Posterior cingulate gyrus (tissue), 11 donors: Measurements from ENCODE around the gene YAF2.
"Not testable (repeated sequence)": the region's sequence is repeated elsewhere in the genome, so short reads cannot be mapped to it uniquely, and the experiment has no call there.

ENCODE experiments used
- DNase-seq, 10 donors: peaks; one replicate each; pipeline versions ENCODE4 v3.0.0 to v3.0.0-alpha.2; 2020 to 2021; ENCODE audit warnings: mixed read lengths in 3 of 10
- intact Hi-C: fragments of 100-400 bp; cut with DNase I; formaldehyde crosslinking; loops from one replicate; pipeline ENCODE4 v1.15.1; 2023

YAF2 gene

DNA sequence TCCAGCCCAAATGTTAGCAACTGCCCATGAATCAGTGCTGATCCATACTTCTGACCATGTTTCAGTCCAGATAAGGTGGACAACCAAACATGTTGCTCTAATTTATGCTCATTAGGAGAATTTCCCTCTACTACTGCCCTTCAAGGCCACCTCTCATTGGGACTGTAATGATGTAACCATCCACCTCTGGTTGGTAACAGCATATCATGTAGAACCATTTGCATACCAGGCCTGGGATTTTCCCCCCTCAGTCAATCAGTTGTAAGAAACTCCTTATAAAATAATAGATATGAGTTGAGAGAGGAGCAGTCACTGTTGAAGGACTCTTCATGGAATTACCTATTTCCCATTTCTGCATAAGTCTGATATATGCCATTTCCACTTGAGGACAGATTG, 17.8 kb upstream of the YAF2 start:
- no peak for DNase-seq
- intact Hi-C loops: no loop called here

DNA sequence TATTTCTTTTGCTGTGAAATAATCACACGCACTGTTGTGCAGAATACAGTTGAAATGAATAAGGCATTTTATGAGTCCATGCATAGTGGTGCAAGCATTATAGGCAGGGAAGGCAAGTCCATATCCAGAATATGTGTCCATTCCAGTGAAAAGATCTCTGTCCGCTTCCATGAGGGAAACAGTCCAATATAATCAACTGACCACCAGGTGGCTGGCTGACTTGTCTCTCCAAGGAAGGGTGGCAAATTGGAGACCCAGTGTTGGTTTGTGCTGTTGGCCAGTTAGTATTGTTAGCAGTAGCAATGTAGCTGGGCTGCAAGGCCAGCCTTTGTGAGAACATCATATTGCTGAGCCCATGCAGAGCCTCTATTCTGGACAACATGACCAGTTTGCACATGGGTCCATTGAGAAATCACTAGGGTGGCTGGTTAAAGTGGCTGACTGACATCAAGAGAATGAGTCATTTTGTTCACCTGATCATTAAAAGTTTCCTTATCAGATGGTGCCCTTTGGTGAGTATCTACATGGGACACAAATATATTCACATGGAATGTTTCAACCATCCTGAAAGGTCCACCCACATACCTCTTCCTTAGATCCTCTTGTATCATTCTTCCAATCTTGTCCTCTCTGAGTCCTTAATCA, 17.3 kb upstream of the YAF2 start:
- DNase-seq: no peak

GRCh38 chr12:42252645-42253044, 14.6 kb upstream of the YAF2 start:
- DNase-seq, intact Hi-C loops: not testable (repeated sequence)

More for the DNA sequence above, 17.3 kb upstream of the YAF2 start:
- intact Hi-C loops: no loop called here

GRCh38 chr12:42249033-42249432, 11.0 kb upstream of the YAF2 start:
- DNase-seq, intact Hi-C loops: not testable (repeated sequence)

- intact Hi-C loops: no loop called here
- DNase-seq: no peak
Observed at GRCh38 chr12:42240131-42240750, 2.2 kb upstream of the YAF2 start.

- DNase-seq: no peak
- intact Hi-C loops: loop anchor here (1.0 to 5.0 kb wide), 2 partner anchors 89 to 94 kb away; partner anchors contain the start of genes GXYLT1, PPHLN1 and ZCRB1
Observed at GRCh38 chr12:42237853-42238239, 202 bp downstream of the YAF2 start.

DNA sequence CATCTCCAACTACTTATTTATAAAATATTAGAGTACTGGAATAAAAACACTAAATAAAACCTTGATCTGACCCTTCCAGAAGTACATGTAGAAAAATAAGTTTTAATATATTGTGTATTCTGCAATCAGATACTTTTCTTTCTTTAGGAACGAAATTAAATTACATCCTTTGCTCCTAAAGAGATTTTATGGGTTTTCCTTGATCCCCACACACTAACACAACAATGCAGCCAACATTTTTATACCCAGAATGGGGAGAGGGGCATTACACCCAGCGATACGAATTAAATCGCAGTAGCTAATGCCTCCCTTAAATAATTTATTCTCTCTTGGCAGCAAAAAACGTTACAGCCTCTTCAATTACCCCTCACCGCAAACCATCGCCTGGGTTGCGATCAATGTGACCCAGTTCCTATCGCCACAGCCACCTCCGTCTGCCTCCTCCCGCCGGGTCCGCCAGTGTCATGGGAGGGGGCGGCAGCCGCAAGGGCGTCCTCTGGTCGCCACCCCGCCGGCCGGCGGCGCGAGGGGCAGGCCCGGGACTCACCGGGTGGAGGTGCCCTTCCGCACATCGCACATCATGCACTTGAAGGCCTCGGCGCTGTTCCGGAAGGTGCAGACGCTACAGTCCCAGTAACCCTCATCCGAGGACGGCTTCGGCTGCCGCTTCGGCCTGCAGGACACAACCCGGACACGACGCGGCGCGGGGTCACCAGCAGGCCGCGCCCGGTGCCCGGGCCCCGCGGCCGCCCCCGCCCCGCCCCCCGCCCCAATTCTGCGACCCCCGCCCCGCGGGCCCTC, 796 bp downstream of the YAF2 start:
- intact Hi-C loops: loop anchor here (5.0 kb wide), 1 partner anchor 90 kb away; the partner anchor contains the start of genes PPHLN1 and ZCRB1
- DNase-seq: peak; percentile 40 to 92 (median 59)

- intact Hi-C loops: loop anchor here (5.0 kb wide), 1 partner anchor 91 kb away; the partner anchor contains the start of genes PPHLN1 and ZCRB1
- no peak for DNase-seq
Observed at GRCh38 chr12:42236017-42236416, 2.0 kb downstream of the YAF2 start.

DNA sequence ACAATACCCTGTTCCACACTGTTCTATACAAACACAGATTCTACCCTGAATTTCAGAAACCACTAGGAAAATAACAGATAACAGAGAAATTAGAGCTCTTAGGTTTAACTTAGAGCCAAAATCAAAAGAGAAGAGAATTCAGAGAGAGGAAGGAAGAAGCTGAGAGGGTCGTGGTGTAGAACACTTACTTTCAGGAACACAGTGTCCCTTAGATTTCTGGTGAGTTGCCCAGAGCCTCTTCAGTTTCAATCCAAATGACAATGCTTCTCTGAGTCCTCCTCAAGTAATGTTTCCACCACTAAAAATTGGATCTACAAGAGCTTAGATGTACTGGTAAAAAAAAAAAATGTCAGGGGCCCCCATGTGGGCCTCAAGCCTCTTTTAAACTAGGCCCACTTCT, 2.6 kb downstream of the YAF2 start:
- DNase-seq: no peak
- intact Hi-C loops: loop anchor here (5.0 kb wide), 1 partner anchor 92 kb away; the partner anchor contains the start of genes PPHLN1 and ZCRB1

DNA sequence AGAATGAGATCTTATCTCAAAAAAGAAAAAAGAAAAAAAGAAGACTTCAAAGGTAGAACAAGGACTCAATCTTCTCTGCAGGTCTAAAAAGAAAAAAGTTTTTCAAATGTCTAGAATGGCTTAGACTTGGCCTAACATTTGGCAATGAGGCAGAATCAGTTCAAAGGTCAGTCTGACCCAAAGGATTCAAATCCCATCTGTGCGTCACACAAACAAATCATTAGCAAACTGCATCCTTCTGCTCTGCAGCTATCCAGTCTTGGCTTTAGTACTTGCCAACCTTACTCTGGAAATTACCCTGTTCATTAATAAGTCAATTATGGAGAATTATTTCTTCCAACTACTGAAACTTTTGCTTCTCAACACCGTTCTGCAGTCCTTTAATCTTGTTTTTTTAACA, 3.1 kb downstream of the YAF2 start:
- intact Hi-C loops: loop anchor here (5.0 kb wide), 1 partner anchor 92 kb away; the partner anchor contains the start of genes PPHLN1 and ZCRB1
- DNase-seq: no peak

DNA sequence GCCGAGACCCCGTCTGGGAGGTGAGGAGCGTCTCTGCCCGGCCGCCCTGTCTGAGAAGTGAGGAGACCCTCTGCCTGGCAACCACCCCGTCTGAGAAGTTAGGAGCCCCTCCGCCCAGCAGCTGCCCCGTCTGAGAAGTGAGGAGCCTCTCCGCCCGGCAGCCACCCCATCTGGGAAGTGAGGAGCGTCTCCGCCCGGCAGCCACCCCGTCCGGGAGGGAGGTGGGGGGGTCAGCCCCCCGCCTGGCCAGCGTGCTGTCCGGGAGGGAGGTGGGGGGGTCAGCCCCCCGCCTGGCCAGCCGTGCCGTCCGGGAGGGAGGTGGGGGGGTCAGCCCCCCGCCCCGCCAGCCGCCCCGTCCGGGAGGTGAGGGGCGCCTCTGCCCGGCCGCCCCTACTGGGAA, 10.5 kb downstream of the YAF2 start:
- DNase-seq, intact Hi-C loops: not testable (repeated sequence)

GRCh38 chr12:42224501-42224900, 13.5 kb downstream of the YAF2 start:
- intact Hi-C loops, DNase-seq: not testable (repeated sequence)

DNA sequence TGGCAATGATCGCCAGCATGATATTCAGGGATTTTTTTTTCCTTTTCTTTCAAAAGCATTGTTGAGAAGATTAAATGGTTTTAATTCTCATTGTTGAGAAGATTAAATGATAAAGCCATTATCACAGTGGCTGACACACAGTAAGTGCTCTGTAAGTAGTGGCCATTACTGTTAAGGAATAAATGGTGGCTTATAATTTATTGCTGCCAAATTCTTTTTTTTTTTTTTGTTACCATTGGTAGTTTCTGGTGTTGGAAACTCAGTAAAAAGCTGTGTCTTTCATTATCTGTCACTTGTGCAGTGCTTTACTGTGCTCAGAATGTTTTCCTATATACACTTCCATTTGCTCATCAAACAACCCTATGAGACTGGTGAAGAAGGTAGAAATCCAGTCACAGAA, 15.3 kb downstream of the YAF2 start:
- intact Hi-C loops: no loop called here
- DNase-seq: no peak

DNA sequence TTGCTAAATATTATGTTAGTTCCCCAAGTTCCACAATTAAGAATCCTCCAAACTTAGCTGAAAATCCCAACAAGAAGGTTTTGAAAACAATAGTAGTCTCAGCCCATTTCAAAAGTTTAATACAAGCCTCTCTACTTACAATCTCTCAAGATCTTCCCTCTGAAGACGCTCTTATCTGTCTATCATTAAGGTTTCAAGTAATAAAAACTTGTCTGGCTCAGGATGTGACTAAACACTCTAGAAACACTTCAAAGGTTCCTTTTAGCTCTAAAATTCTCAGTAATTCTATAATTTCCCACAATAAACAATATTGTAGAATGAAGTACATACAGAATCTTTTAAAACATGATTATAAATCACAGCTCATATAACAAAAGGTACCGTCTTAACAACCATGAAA, 16.3 kb downstream of the YAF2 start:
- no peak for DNase-seq
- intact Hi-C loops: no loop called here

DNA sequence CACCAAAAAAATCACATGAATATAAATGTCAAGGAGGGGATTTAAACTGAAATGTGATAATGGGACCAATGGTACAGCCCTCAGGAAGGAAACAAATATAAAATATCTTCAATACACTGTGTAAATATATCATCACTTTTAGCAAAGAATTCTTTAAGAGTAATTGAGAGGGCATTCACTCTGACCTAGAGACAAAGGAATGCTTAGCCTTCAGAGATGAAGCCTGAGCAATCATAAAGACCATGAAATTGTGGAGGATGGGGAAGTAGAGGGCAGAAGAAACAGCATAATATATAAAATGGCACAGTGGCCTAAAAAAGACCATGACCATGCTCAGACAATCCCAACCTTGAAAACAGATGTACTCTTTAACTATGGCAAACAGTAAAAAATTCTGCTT, 20.4 kb downstream of the YAF2 start:
- no peak for DNase-seq
- intact Hi-C loops: no loop called here

DNA sequence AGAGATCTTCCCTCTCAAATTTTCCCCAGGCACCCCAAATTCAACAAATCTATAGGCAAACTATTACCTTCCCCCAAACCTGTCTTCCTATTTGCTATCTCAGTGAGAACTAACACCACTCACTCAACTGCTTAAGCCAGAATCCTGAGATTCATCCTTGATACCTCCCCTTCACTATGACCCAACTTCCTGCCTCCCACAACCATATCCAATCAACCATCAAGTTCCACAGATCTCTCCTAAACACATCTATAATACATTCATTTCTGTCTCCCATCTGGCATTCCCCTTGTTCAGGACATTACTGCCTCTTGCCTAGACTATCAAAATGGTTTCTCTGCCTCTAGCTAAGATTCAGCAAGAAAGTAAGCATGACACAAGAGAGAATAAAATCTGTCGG, 21.3 kb downstream of the YAF2 start:
- no peak for DNase-seq
- intact Hi-C loops: no loop called here

- DNase-seq, intact Hi-C loops: not testable (repeated sequence)
Observed at GRCh38 chr12:42215759-42216158, 22.3 kb downstream of the YAF2 start.

DNA sequence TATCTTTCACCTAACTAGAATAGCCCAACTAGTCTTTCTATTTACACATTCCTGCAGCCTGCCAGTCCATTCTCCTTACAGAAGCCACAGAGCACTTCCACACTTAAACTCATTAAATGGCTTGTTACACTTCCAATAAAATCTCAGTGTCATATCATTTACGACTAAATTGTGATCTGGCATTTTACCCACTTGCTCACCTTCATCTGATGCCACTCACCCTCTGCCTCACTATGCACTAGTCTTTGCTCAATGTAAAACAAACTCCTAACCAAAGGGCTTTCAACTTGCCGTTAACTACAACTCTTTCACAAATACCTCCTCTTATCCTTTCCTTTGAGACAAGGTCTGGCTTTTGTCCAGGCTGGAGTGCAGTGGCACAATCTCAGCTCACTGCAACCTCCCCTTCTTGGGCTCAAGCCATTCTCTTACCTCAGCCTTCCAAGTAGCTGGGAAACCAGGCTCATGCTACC, 24.1 kb downstream of the YAF2 start:
- no peak for DNase-seq
- intact Hi-C loops: no loop called here

GRCh38 chr12:42213023-42213422, 25.0 kb downstream of the YAF2 start:
- no peak for DNase-seq
- intact Hi-C loops: no loop called here

DNA sequence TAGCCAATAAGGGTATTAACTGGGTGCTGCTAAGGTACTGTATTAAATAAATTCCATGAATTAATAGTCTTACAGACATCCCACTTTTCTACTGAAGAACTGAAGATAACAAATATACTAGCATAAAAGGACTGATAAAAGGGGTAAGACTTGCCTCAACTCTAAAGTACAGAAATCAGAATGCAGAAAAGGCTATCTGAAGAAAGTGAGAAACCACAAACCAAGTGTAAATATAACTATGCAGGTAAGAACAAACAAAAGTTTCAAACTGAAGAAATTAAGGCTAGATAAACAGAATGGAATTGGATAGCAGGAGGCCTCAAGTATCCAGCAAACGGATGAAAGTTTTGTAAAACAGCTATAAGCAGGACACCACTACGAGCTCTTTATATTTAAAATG, 29.5 kb downstream of the YAF2 start:
- intact Hi-C loops: no loop called here
- DNase-seq: no peak

- DNase-seq: no peak
- intact Hi-C loops: no loop called here
Observed at GRCh38 chr12:42204819-42205218, 33.2 kb downstream of the YAF2 start.
